NCI-H226 (cell line): Measurements from ENCODE around the gene DPY30.
"Not testable (repeated sequence)": the region's sequence is repeated elsewhere in the genome, so short reads cannot be mapped to it uniquely, and the experiment has no call there.

Experiments
- DNase-seq: peaks from one replicate; pipeline ENCODE4 v3.0.0-alpha.2; 2015

DPY30 gene

DNA sequence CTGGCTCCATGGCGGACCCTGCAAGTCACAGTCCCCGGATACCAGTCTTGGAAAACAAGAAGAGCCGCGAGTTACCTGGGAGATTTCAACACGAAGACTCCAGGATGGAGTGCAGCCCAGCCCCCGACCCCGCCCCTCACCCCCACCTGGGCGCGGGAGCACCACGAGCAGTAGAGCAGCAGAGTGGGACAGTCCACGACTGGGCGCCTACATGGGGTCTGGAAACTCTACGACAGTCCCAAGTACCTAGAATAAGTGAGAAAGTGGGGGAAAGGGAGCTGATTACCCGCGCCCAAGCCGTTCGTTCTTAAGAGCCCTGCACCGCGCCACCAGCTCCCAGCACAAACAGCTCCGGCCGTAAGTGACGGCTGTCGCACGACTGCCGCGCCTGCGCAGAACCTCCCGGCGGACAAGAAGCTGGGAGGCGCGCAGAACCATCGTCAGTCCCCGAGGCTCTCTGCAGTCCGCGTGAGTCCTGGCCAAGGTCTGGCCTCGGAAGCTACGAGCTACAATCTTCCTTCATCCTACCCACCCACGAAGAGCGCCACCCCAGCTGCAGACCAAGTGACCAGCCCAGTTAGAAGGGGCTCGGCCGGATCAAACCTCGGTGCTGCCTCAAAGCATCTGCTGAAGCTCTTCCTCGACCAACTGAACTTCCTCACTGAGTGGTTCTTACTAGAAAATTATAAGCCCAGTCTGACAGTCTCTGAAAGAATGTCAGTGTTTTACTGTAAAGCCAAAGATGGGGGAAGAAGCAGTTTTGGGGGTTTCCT is at the start of gene DPY30:
Gene DPY30, minus strand, starts transcription at position 359 of the 773 bp plus-strand sequence. Its CDS starts 349 bp downstream, at position 10.
- peak; percentile 89 for DNase-seq

GRCh38 chr2:32074134-32074506 is 34.5 kb upstream of the DPY30 start:
- no peak for DNase-seq

- no peak for DNase-seq
Measured at GRCh38 chr2:32067549-32067948, 27.9 kb upstream of the DPY30 start.

- DNase-seq = no peak
Measured at GRCh38 chr2:32064713-32065112, 25.1 kb upstream of the DPY30 start.

GRCh38 chr2:32064021-32064601 is 24.5 kb upstream of the DPY30 start:
- no peak for DNase-seq

DNA sequence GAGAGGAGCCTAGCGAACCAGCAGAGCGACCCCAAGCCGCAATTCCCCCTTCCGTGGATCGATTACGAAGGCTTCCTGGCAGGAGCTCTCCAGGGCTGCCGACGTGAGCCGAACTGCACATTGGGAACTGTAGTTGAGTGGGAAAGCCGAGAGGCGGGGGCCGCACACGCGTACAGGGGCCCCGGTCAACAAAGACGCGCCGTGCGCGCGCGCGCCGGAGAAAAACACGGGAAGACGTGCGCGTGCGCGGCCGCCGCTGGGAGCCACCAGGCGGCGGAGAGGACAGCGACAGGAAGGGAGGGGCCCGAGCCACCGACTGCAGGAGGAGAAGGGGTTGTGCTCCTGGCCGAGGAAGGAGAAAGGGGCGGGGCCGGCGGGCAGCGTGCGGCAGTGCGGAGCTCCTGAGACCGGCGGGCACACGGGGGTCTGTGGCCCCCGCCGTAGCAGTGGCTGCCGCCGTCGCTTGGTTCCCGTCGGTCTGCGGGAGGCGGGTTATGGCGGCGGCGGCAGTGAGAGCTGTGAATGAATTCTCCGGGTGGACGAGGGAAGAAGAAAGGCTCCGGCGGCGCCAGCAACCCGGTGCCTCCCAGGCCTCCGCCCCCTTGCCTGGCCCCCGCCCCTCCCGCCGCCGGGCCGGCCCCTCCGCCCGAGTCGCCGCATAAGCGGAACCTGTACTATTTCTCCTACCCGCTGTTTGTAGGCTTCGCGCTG is 23.9 kb upstream of the DPY30 start, which contains the start of gene SPAST:
Gene SPAST, plus strand, starts transcription at position 247 of the 711 bp plus-strand sequence. Its CDS starts 276 bp downstream, at position 523.
- DNase-seq = peak; percentile 96

DNA sequence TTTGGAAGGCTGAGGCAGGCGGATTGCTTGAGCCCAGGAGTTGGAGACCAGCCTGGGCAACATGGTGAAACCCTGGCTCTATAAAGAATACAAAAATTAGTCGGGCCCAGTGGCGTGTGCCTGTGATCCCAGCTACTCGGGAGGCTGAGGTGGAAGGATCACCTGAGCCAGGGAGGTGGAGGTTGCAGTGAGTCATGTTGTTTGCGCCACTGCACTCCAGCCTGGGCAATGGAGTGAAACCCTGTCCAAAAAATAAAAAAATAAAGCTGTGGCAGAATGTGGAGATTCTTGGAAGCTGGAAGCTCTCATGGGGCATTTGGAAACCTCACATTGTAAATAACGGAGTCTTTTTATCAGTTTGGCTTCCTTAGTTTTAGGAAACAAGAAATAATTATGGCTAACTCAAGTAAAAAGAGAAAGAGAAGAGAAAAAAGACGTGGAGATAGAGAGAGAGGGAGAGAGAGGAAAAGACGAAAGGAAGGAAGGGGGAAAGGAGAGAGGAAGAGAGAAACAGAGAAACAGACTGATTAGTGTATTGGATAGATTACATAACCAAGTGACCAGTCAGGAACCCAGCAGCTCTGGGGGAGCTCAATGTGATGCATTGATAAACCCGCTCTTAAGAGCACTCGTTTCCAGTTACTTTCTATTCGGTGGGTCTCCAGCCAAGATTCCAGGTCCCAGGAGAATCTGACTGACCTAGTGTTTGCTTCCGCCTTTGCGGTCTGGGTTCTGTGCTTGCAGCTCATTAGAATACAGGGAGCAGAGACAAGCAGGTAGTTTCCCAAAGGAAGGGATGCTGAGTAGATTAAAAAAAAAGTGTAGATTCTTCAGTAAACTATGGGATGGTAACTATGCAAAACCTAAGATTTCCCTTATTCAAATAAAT is 22.6 kb upstream of the DPY30 start:
- no peak for DNase-seq

DNA sequence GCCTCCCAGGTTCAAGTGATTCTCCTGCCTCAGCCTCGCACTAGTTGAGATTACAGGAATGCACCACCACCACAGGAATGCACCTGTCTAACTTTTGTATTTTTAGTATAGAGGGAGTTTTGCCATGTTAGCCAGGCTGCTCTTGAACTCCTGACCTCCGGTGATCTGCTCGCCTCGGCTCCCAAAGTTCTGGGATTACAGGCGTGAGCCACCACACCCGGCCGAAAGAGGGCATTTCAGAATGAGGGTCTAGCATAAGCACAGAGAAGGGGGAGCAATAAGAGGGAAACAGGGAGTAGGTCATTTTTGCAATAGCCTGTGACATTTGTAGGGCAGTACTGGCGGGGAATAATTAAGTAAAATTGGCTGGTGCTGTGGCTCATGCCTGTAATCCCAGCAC is 21.8 kb upstream of the DPY30 start:
- no peak for DNase-seq

GRCh38 chr2:32060266-32060665 is 20.7 kb upstream of the DPY30 start:
- no peak for DNase-seq

DNA sequence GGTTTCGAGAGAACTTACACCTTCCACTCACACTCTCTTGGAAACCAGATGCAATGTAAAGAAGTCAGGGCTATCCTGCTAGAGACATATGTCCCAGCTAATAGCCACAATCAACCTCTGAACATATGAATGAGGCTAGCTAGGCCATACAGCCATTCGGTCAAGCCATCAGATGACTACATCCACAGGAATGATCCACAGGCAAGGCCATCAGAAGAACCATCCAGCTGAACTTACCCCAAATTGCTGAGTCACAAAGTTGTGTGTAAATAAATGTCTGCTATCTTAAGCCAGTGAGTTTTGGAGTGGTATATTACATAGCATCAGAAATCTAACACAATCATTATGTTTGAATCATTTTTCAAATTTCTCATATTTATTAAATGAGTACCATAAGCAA is 18.5 kb upstream of the DPY30 start:
- peak; percentile 30 for DNase-seq

- not testable (repeated sequence) for DNase-seq
Measured at GRCh38 chr2:32054583-32054982, 15.0 kb upstream of the DPY30 start.

DNA sequence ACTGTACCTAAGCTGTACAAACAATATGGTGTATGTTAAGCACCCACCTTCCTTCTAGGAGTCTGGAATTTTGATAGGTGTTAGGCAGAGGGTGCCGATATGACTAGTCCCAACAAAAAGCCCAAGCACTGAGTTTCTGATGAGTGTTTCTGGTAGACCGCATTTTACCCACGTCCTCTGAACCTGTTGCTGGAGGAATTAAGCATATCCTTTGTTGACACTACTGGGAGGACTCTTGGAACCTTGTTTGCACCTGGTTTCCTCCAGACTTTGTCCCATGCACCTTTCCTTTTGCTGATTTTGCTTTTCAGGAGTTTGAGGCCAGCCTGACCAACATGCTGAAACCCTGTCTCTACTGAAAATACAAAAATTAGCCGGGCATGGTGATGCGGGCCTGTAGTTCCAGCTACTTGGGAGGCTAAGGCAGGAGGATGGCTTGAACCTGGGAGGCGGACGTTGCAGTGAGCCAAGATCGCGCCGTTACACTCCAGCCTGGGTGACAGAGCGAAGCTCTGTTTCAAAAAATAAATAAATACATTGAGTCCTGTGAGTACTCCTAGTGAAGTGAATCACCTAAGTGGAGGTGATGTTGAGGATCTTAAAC is 12.3 kb upstream of the DPY30 start:
- no peak for DNase-seq

DNA sequence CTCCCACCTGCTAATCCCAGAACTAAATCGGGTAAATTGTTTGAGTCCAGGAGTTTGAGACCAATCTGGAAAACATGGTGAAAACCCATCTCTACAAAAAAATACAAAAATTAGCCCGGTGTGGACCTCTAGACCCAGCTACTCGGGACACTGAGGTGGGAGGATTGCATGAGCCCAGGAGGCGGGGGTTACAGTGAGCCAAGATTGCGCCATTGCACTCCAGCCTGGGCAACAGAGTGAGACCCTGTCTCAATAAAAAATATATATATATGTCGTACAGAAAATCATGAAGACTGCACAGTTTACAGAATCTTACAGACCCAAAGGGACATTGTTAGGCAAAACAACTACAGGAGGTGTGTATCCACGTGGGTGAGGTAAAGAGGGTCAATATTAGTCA is 4.0 kb upstream of the DPY30 start:
- no peak for DNase-seq

GRCh38 chr2:32034198-32034887 is 5.3 kb downstream of the DPY30 start:
- not testable (repeated sequence) for DNase-seq

DNA sequence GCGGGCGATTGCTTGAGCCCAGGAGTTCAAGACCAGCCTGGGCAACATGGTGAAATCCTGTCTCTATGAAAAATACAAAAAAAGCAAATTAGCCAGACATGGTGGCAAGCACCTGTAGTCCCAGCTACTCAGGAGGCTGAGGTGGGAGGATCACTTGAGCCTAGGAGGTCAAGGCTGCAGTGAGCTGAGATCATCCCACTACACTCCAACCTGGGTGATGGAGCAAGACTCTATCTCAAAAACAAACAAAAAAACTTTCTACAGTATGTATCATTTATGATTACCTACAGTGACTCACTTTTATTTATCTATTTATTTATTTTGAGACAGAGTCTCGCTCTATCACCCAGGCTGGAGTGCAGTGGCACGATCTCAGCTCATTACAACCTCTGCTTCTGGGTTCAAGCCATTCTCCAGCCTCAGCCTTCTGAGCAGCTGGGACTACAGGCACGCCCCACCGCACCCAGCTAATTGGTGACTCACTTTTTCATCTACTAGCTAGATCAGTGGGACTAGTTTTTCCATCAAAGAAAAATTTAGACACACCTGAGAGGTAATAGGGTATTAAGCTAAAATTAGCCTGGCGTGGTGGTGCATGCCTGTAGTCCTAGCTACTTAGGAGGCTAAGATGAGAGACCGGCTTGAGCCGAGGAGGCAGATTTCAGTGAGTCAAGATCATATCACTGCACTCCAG is 20.7 kb downstream of the DPY30 start:
- DNase-seq = not testable (repeated sequence)

DNA sequence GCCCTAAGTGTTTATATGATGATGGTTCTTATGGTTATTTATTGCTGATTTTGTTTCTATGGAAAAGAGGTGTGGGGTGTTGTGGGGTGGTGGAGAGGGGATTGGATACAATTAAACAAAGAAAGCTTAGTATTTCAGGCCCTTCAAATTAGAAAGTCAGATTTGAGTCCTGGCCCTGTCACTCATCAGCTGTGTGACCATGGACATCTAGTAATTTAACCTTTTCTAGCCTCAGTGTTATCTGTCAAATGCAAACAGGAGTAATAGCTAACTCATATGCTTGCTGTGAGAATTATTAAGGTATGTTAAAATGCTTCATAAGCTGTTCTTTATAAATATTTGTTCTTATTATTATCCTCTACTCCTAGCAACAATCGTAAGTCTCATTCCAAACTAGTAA is 26.7 kb downstream of the DPY30 start:
- DNase-seq = no peak

DNA sequence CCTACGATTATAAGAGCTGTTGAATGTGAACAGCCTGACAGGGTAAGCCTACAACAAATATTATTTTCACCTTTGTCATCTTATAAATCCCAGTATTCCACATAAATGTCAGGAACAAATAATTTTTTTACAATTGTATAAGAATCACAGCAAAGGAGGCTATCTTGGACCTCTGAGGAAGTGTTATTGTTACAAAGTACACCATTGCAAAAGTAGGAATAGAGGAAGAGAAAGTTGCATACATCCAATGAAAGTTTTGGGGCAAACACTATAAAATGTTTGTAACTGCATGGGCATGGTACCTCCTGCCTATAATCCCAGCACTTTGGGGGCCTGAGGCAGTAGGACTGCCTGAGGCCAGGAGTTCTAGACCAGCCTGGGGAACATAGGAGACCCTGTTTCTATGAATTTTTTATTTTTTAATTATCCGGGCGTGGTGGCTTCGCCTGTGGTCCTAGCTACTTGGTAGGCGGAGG is 28.1 kb downstream of the DPY30 start:
- DNase-seq = no peak

GRCh38 chr2:32010670-32011484 is 28.7 kb downstream of the DPY30 start, which contains the start of gene MEMO1:
Gene MEMO1, minus strand, starts transcription at chr2:32011008. Its CDS starts 761 bp downstream, at chr2:32010247.
- DNase-seq = peak; percentile 91

DNA sequence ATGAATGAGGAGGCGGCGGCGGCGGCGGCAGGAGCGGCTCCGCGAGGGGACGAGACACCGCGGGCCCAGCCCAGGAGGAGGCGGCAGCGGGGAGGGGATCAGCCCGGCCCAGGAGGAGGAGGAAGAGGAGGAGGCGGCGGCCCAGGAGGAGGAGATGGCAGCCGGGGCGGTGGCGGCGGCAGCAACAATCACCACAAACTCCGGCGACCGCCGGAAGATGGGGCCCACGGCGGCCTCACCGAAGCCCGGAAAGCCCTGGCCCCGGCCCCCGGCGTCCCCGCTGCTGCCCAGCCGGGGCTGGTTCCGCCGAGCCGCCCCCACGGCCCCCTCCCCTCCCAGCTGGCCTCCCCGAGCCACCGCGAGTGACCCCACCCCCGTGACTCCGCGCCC is 29.3 kb downstream of the DPY30 start:
- DNase-seq = peak; percentile 39
